ENCODE results near the gene UBAC2.
"Not testable (repeated sequence)": the region's sequence is repeated elsewhere in the genome, so short reads cannot be mapped to it uniquely, and the experiment has no call there.

Gene UBAC2

DNA sequence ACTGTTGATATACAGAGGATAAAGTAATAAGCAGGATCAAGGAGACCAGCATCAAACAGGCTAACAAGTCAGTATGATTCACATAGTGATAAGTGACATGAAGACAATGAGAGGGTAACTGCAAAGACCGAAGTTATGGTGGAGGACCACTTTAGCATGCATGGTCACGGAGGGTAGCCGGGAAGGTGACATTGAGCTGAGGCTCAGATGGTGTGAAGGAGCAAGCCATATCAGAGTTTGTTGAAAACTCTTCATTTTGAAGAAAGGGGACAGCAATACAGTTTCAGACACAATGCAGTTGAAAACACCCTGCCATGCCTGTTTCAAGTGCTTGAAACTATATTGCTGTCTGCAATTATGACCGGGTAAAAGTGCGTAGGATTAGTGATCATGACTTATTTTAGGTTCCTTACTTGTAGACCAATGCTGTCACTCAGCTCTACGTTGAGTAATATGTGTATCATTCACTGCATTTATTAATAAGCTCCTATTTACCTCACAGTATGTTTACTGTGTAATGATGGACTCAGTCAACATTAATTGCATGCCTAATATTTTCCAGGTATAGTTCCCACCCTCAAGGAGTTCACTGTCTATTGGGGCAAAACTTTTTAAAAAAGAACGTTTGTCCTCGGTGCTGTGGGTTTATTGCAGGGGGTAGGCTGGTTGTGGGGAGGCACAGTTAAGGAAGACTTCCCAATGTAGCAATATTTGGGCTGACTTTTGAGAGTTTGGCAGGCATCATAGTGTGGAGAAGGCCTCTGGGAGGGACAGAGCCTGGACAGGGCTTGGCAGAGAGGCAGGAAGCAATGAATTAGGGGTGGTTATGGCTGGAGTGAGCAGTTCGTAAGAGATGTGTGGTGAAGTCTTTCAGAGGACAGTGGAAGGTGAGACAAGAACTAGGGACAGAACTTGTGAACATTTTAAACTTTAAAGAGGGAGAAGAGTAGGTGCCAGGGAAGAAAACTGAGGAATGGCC lies 3.2 kb downstream of the UBAC2 start:
- Histone ChIP-seq H3K27ac (ENCODE audit: low read depth, low read length, severe bottlenecking) (no peak overlapping the region), H3K36me3 (ENCODE audit: control insufficient read depth, insufficient read depth, low read length) (peaks cover 27% of the 10 kb centered on the region), H3K4me1 (ENCODE audit: control insufficient read depth, insufficient read depth, low read length, poor library complexity, severe bottlenecking) (peaks cover 6% of the 10 kb centered on the region), H3K4me3 (ENCODE audit: extremely low read depth, insufficient read depth, low read length, poor library complexity, severe bottlenecking) (no peak overlapping the region), H3K9me3 (ENCODE audit: control insufficient read depth, low read length) (no peaks in the 10 kb centered on the region)
- 97% methylated on average over 7 of the region's 9 CpGs for WGBS, 2 experiments (ENCODE audit: insufficient coverage in 2 of 2)

DNA sequence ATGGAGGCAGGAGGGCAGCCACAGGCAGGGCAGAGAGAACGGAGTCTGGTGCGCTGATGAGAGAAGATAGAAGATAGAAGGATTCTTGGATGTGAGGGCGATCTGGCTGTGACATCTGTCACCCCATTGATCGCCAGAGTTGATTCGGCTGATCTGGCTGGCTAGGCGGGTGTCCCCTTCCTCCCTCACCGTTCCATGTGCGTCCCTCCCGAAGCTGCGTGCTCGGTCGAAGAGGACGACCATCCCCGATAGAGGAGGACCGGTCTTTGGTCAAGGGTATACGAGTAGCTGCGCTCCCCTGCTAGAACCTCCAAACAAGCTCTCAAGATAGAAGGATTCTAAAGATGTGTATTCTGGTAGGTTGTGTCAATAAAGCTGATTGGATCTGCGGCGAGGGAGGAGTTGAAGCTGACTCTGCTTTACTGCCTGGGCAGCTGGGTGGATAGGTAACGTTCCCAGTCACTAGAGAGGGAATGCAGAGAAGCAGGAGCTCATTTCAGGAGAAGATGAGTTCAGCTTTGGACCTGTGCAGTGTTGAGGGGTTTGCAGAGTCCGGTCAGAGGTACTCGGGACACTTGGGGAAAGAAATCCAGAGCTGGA lies 5.1 kb downstream of the UBAC2 start:
- H3K4me1 ChIP-seq (ENCODE audit: control insufficient read depth, insufficient read depth, low read length, poor library complexity, severe bottlenecking): peaks cover 6% of the 10 kb centered on the region
- no peak overlapping the region for H3K4me3 ChIP-seq (ENCODE audit: extremely low read depth, insufficient read depth, low read length, poor library complexity, severe bottlenecking)
- no peaks in the 10 kb centered on the region for H3K9me3 ChIP-seq (ENCODE audit: control insufficient read depth, low read length)
- no peak overlapping the region for H3K27ac ChIP-seq (ENCODE audit: low read depth, low read length, severe bottlenecking)
- WGBS, 2 experiments (ENCODE audit: insufficient coverage in 2 of 2): 86 to 91% methylated on average over 8 to 12 of the region's 22 CpGs
- H3K36me3 ChIP-seq (ENCODE audit: control insufficient read depth, insufficient read depth, low read length): peaks cover 29% of the 10 kb centered on the region

DNA sequence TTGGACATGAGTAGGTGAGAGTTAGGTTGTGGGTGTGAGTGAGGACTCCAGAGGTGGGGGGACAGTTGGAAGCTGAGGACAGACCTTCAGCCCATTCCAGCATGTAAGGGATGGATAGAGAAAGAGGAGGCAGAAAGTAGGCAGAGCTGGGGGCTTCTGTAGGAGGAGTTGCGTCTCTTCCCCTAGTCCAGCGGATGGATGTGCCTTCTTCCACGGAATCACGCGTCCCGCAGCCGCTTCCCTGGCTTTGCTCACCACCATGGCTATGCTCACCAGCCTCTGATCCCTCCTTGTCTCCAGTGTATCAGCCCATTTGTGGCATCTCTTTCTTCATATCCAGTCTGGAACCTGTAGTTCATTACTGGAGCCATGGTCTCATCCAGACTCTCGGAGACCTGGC lies 5.6 kb downstream of the UBAC2 start:
- Histone ChIP-seq H3K4me1 (ENCODE audit: control insufficient read depth, insufficient read depth, low read length, poor library complexity, severe bottlenecking) (peaks cover 6% of the 10 kb centered on the region), H3K4me3 (ENCODE audit: extremely low read depth, insufficient read depth, low read length, poor library complexity, severe bottlenecking) (no peak overlapping the region), H3K9me3 (ENCODE audit: control insufficient read depth, low read length) (no peaks in the 10 kb centered on the region), H3K27ac (ENCODE audit: low read depth, low read length, severe bottlenecking) (no peak overlapping the region), H3K36me3 (ENCODE audit: control insufficient read depth, insufficient read depth, low read length) (peaks cover 31% of the 10 kb centered on the region)
- 92 to 97% methylated on average over 3 to 8 of the region's 8 CpGs for WGBS, 2 experiments (ENCODE audit: insufficient coverage in 2 of 2)

- H3K9me3 ChIP-seq (ENCODE audit: control insufficient read depth, low read length): no peaks in the 10 kb centered on the region
- peaks cover 6% of the 10 kb centered on the region for H3K4me1 ChIP-seq (ENCODE audit: control insufficient read depth, insufficient read depth, low read length, poor library complexity, severe bottlenecking)
- no peak overlapping the region for H3K27ac ChIP-seq (ENCODE audit: low read depth, low read length, severe bottlenecking)
- peaks cover 33% of the 10 kb centered on the region for H3K36me3 ChIP-seq (ENCODE audit: control insufficient read depth, insufficient read depth, low read length)
- 93 to 100% methylated on average over 3 to 4 of the region's 5 CpGs for WGBS, 2 experiments (ENCODE audit: insufficient coverage in 2 of 2)
- no peak overlapping the region for H3K4me3 ChIP-seq (ENCODE audit: extremely low read depth, insufficient read depth, low read length, poor library complexity, severe bottlenecking)
These were observed 6.2 kb downstream of the UBAC2 start for GRCh38 chr13:99206873-99207272.

GRCh38 chr13:99207511-99207910 lies 6.9 kb downstream of the UBAC2 start:
- H3K4me3 ChIP-seq (ENCODE audit: extremely low read depth, insufficient read depth, low read length, poor library complexity, severe bottlenecking): no peak overlapping the region
- peaks cover 32% of the 10 kb centered on the region for H3K36me3 ChIP-seq (ENCODE audit: control insufficient read depth, insufficient read depth, low read length)
- no peaks in the 10 kb centered on the region for H3K9me3 ChIP-seq (ENCODE audit: control insufficient read depth, low read length)
- no peak overlapping the region for H3K27ac ChIP-seq (ENCODE audit: low read depth, low read length, severe bottlenecking)
- H3K4me1 ChIP-seq (ENCODE audit: control insufficient read depth, insufficient read depth, low read length, poor library complexity, severe bottlenecking): peaks cover 2% of the 10 kb centered on the region
- 95 to 100% methylated on average over 5 to 6 of the region's 7 CpGs for WGBS, 2 experiments (ENCODE audit: insufficient coverage in 2 of 2)

DNA sequence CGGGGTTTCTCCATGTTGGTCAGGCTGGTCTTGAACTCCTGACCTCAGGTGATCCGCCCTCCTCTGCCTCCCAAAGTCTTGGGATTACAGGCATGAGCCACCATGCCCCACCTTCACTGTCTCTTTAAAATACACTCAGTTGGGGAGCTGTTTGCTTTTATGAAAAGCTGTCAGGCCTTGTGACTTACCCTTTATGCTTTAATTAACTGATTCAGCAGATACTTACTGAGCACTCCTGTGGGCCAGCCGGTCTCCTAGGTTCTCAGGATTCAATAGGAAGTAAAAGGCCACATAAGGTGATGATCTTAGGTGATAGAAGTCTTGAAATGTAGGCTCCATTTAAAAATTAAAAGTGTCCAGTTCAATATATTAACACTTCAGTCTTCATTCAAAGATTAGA lies 7.5 kb downstream of the UBAC2 start:
- no peak overlapping the region for H3K27ac ChIP-seq (ENCODE audit: low read depth, low read length, severe bottlenecking)
- H3K4me1 ChIP-seq (ENCODE audit: control insufficient read depth, insufficient read depth, low read length, poor library complexity, severe bottlenecking): no peaks in the 10 kb centered on the region
- 71% methylated on average over 2 of the region's 3 CpGs; no CpG with 5 or more reads in 1 of the 2 experiments for WGBS, 2 experiments (ENCODE audit: insufficient coverage in 2 of 2)
- H3K9me3 ChIP-seq (ENCODE audit: control insufficient read depth, low read length): no peaks in the 10 kb centered on the region
- no peak overlapping the region for H3K4me3 ChIP-seq (ENCODE audit: extremely low read depth, insufficient read depth, low read length, poor library complexity, severe bottlenecking)
- H3K36me3 ChIP-seq (ENCODE audit: control insufficient read depth, insufficient read depth, low read length): peaks cover 31% of the 10 kb centered on the region

- H3K36me3 ChIP-seq (ENCODE audit: control insufficient read depth, insufficient read depth, low read length): peaks cover 30% of the 10 kb centered on the region
- WGBS, 2 experiments (ENCODE audit: insufficient coverage in 2 of 2): 90 to 94% methylated on average over 4 to 8 of the region's 8 CpGs
- no peaks in the 10 kb centered on the region for H3K4me1 ChIP-seq (ENCODE audit: control insufficient read depth, insufficient read depth, low read length, poor library complexity, severe bottlenecking)
- H3K9me3 ChIP-seq (ENCODE audit: control insufficient read depth, low read length): no peaks in the 10 kb centered on the region
- H3K4me3 ChIP-seq (ENCODE audit: extremely low read depth, insufficient read depth, low read length, poor library complexity, severe bottlenecking): no peak overlapping the region
- no peak overlapping the region for H3K27ac ChIP-seq (ENCODE audit: low read depth, low read length, severe bottlenecking)
These were observed 8.3 kb downstream of the UBAC2 start for GRCh38 chr13:99208845-99209527.

GRCh38 chr13:99210627-99211026 lies 10.0 kb downstream of the UBAC2 start:
- not testable (repeated sequence) for H3K4me1 ChIP-seq (ENCODE audit: control insufficient read depth, insufficient read depth, low read length, poor library complexity, severe bottlenecking); H3K9me3 ChIP-seq (ENCODE audit: control insufficient read depth, low read length)
- 93 to 97% methylated on average over 7 to 8 of the region's 9 CpGs for WGBS, 2 experiments (ENCODE audit: insufficient coverage in 2 of 2)

GRCh38 chr13:99211421-99212035 lies 10.9 kb downstream of the UBAC2 start:
- H3K4me3 ChIP-seq (ENCODE audit: extremely low read depth, insufficient read depth, low read length, poor library complexity, severe bottlenecking): no peak overlapping the region
- H3K9me3 ChIP-seq (ENCODE audit: control insufficient read depth, low read length): no peaks in the 10 kb centered on the region
- no peaks in the 10 kb centered on the region for H3K4me1 ChIP-seq (ENCODE audit: control insufficient read depth, insufficient read depth, low read length, poor library complexity, severe bottlenecking)
- no peak overlapping the region for H3K27ac ChIP-seq (ENCODE audit: low read depth, low read length, severe bottlenecking)
- H3K36me3 ChIP-seq (ENCODE audit: control insufficient read depth, insufficient read depth, low read length): peaks cover 29% of the 10 kb centered on the region
- 100% methylated on average over 1 of the region's 5 CpGs for WGBS, 2 experiments (ENCODE audit: insufficient coverage in 2 of 2)

More at GRCh38 chr13:99210627-99211026, 10.0 kb downstream of the UBAC2 start:
- H3K27ac ChIP-seq (ENCODE audit: low read depth, low read length, severe bottlenecking); H3K4me3 ChIP-seq (ENCODE audit: extremely low read depth, insufficient read depth, low read length, poor library complexity, severe bottlenecking): not testable (repeated sequence)
- H3K36me3 ChIP-seq (ENCODE audit: control insufficient read depth, insufficient read depth, low read length): peaks cover 33% of the 10 kb centered on the region

- Histone ChIP-seq H3K4me1 (ENCODE audit: control insufficient read depth, insufficient read depth, low read length, poor library complexity, severe bottlenecking) (no peaks in the 10 kb centered on the region), H3K9me3 (ENCODE audit: control insufficient read depth, low read length) (no peaks in the 10 kb centered on the region), H3K27ac (ENCODE audit: low read depth, low read length, severe bottlenecking) (no peak overlapping the region), H3K36me3 (ENCODE audit: control insufficient read depth, insufficient read depth, low read length) (peaks cover 19% of the 10 kb centered on the region), H3K4me3 (ENCODE audit: extremely low read depth, insufficient read depth, low read length, poor library complexity, severe bottlenecking) (no peak overlapping the region)
- WGBS, 2 experiments (ENCODE audit: insufficient coverage in 2 of 2): 93% methylated on average over 2 of the region's 7 CpGs; no CpG with 5 or more reads in 1 of the 2 experiments
These were observed 13.6 kb downstream of the UBAC2 start for GRCh38 chr13:99214232-99214631.

Data from mesodermal cell (in vitro differentiated cells).